Jurkat, Clone E6-1 (cell line): Measurements from ENCODE around the gene FAM237B.
A peak's percentile ranks its signal among the peaks of the same experiment; 100 is the strongest.

Source experiments
- DNase-seq: peaks from one replicate; pipeline ENCODE4 v3.0.0-alpha.2; 2011; ENCODE audit warnings: low read depth, low spot score
- H3K4me3 ChIP-seq: 2 replicates; pipeline ENCODE4 v1.5.1; 2011; ENCODE audit warnings: mild to moderate bottlenecking, low read length, control low read depth, moderate library complexity

The FAM237B gene

DNA sequence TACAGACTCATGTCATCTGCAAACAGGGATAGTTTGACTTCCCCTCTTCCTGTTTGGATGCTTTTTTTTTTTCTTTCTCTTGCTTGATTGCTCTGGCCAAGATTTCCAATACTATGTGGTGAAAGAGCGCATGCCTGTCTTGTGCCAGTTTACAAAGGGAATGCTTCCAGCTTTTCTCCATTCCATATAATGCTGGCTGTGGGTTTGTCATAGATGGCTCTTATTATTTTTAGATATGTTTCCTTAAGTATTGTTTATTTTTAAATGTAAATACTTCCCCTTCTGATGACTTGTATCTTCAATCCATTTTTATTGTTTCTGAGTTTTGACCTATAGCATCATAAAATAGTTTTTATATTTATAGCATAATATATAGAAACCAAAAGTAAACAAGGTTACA, 17.9 kb downstream of the FAM237B start:
- H3K4me3 ChIP-seq = no peak overlapping the region
- DNase-seq = no peak

DNA sequence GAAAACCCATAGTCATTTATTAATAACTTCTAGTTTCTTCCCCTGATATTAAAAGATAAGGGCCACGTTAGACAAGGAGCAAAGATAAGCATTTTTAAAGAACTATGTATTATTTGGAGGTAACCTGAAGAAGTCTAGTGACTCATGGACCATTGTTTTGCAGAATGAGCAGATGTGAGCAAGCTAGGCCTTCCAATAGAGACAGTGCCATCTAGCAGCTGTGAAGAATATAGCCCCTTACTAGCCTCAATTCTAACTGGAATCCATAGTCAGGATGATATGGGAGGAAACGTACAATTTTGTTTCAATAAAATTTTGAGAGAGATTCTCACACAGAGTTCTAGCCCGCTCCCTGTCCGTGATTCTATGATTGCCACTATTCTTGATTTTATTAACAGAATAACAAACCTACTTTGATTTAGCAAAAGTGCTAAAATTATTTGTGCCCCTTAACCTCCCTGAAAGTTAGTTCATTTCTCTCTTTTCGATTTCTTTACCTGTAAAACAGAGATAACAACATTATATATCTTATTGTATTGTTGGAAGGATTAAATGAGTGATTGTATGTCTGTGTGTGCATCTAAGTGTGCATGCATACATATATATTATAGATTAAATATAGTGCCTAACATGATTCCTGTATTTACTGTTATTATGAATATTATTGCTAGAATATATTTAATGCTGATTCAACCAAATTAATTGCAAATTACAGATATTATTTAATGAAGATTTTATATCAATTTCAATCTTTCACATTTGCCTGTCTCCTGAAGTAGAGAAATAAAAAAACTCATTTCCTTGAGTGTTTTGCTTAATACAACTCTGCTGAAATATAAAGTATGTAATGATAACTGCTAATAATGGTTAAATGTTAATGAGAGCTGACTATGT, 22.7 kb downstream of the FAM237B start:
- peak; percentile 7 for DNase-seq

GRCh38 chr7:90290244-90291113, 30.6 kb downstream of the FAM237B start:
- DNase-seq = no peak
- H3K4me3 ChIP-seq = no peak overlapping the region

More for the DNA sequence above, 22.7 kb downstream of the FAM237B start:
- H3K4me3 ChIP-seq = no peak overlapping the region

DNA sequence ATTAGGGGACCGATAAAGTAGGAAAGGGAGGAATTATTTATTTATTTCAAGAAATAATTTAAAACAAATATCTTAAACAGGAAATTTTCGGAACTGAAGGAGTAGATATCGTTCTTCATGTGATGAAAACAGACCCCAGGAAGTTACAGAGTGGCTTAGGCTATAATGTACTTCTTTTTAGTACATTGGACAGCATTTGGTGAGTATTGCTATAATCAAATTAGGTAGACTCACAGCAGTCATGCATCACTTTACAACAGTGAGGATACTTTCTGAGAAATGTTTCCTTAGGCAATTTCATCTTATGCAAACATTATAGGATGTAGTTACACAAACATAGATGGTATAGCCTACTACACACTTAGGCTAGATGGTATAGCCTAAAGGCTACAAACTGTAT, 33.0 kb downstream of the FAM237B start:
- no peak overlapping the region for H3K4me3 ChIP-seq
- DNase-seq = no peak

DNA sequence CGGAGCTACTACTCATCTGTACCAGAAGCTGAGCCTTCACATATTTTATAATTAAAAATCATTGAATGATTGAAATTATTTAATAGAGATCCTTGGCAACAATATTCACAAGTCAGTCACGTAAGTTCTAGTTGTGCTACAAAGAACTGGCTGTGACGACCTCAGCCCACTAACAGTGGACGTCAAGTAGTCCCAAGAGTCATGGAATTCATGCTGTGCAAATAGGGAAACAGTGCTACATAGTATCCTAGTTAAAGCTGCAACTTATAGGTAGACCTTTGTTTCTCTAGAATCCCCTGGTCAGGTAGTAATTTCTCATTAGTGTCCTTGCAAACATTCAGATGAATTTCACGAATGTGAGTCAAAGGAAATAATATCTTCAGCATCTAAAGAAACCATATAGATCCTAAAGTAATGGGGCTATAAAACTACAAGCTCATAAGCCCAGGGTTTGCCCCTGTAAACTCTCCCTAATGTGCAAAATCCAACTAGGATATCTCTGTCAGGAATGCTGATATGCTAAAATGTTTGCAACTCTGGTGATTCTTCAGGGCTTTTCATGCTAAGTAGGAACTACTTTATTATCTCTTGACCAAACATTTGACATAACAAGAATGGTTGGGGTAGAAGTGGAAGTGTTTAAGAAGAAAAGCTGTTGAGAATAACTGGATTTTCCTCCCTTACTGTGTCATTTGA, 44.9 kb downstream of the FAM237B start:
- H3K4me3 ChIP-seq = no peak overlapping the region
- DNase-seq = no peak

- no peak for DNase-seq
These were observed 46.9 kb downstream of the FAM237B start for GRCh38 chr7:90274161-90274560.

GRCh38 chr7:90272242-90272641, 48.9 kb downstream of the FAM237B start:
- no peak for DNase-seq
- no peak overlapping the region for H3K4me3 ChIP-seq

More at GRCh38 chr7:90274161-90274560, 46.9 kb downstream of the FAM237B start:
- H3K4me3 ChIP-seq = no peak overlapping the region

DNA sequence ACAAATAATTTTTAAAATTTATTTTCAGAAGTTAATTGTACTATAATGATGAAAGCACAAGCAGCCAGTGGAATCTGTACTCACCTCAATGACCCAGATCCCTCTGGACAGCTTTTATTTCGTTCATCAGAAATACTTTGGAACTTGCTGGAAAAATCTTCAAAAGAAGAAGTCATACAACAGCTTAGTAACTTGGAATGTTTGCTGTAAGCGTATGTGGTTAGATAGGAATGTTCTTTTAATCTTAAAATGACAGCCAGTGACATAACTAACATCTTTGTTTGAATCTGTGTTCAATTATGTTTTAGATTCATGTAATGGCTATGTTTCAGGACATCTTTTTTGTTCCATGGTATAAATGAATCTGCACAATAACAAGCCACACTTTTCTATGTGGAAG, 49.4 kb downstream of the FAM237B start:
- DNase-seq = no peak
- no peak overlapping the region for H3K4me3 ChIP-seq

DNA sequence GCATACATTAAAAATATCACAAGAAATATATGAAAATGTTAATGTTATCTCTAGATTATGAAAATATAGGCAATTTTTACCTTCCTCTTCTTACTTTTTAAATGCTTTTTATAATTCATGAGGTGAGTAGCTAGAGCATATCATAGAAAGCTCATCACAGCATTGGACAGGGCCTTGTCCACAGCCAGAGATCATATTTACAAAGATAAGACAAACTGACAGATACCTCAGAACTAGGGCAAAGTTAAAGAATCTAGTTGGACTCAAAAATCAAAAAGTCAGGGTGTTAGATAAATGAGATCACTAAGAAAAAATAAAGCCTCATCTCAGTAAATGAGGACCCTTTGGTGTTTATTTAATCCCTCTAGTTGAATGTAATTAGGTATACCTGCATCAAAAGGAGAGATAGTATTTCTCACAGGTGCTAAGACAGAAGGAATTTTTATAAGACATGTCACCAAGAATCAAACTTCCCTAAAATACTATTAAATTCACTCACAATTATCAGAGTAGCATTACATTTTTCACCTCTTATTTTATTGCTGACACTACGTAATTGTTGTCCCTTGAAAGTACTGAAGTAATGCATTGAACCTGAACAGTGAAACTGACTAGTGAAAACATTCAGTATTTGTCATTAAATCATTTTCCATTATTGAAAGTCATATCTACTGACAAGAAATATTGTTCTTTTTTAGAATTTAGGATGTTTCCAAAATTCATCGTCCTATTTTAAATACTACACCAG, 50.5 kb downstream of the FAM237B start:
- H3K4me3 ChIP-seq = no peak overlapping the region
- no peak for DNase-seq

DNA sequence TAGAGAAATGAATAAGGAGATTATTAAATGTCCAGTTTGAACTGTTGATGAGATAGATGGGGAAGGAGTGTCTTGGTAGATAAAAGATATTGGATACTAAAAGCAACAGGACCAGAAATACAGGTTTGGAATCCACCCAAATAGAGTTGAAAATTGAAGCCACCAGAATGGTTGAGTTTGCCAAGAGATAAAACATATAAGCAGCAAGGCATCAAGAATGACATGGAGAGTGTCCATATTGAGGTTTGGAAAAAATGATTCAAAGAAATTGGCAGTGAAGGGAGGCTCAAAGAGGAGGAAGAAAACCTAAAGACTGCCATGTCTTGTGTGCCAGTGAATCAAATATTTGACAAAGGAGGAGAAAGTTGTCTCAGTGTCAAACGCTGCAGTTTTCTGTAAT, 51.9 kb downstream of the FAM237B start:
- no peak for DNase-seq
- H3K4me3 ChIP-seq = no peak overlapping the region

DNA sequence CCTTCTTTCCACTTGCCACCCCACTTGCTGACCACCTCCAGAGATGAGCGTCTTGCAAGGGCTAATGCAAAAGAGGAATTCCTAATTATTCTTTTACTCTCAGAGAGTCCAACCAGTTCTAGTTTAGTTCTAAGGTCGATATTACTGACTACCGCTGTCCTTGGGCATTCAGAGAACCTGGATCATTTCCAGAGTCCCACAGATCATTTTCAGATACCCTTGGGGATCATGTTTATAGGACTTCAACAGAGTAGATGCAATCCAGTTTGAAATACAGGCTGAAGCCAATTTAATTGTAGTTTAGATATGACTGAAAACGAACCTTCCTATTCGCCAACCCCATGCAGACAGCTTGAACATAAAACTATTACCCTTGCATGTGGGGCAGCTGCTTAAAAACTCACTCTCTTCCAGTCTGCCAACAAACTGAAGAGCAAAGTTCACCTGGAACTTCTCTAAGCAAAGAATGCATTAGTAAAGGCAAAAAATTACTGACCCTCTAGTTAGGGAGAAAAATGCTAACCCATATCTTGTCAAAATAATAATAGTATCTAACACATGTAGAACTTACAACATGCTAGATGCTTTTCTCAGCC, 53.7 kb downstream of the FAM237B start:
- no peak for DNase-seq
- no peak overlapping the region for H3K4me3 ChIP-seq

GRCh38 chr7:90266808-90267207, 54.3 kb downstream of the FAM237B start:
- no peak overlapping the region for H3K4me3 ChIP-seq
- no peak for DNase-seq
